Measurements from ENCODE around the gene U2AF1L4.

U2AF1L4 gene

DNA sequence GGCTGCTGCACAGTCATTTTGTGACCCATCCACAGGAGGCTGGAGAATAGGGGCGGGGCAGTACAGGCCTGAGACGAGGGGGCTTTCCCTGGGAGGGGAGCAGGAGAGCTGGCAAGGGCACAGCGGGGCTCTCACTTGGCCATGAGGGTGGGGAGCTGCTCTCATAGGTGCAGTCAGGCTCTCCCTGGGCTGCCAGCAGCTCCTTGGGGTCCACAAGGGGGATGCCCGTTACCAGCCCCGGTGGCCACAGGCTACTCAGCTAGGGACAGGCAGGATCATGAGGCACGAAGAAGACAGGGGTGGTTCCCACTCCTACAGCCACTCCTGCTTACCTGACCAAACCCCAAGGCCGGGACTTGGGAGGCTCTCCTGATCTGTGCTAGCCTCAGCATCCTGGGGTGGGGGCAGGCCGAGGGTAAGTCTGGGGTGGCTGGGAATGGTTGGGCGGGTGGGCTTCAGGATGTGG lies 46.6 kb upstream of the U2AF1L4 start:
- no peak for TF ChIP-seq CREB1 (IDR thresholded peaks at IDR 0.05; ENCODE audit: low read depth)
- TF ChIP-seq EGR1 (IDR thresholded peaks at IDR 0.05), result no peak
- TF ChIP-seq, protein P1, sequence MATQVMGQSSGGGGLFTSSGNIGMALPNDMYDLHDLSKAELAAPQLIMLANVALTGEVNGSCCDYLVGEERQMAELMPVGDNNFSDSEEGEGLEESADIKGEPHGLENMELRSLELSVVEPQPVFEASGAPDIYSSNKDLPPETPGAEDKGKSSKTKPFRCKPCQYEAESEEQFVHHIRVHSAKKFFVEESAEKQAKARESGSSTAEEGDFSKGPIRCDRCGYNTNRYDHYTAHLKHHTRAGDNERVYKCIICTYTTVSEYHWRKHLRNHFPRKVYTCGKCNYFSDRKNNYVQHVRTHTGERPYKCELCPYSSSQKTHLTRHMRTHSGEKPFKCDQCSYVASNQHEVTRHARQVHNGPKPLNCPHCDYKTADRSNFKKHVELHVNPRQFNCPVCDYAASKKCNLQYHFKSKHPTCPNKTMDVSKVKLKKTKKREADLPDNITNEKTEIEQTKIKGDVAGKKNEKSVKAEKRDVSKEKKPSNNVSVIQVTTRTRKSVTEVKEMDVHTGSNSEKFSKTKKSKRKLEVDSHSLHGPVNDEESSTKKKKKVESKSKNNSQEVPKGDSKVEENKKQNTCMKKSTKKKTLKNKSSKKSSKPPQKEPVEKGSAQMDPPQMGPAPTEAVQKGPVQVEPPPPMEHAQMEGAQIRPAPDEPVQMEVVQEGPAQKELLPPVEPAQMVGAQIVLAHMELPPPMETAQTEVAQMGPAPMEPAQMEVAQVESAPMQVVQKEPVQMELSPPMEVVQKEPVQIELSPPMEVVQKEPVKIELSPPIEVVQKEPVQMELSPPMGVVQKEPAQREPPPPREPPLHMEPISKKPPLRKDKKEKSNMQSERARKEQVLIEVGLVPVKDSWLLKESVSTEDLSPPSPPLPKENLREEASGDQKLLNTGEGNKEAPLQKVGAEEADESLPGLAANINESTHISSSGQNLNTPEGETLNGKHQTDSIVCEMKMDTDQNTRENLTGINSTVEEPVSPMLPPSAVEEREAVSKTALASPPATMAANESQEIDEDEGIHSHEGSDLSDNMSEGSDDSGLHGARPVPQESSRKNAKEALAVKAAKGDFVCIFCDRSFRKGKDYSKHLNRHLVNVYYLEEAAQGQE (IDR thresholded peaks at IDR 0.05; ENCODE audit: low read depth), result no peak

- TF ChIP-seq EP300 (IDR thresholded peaks at IDR 0.05; ENCODE audit: borderline replicate concordance) (no peak), TCF12 (IDR thresholded peaks at IDR 0.05; ENCODE audit: low read depth) (no peak), MAX (IDR thresholded peaks at IDR 0.05) (no peak), FOXM1 (IDR thresholded peaks at IDR 0.05; ENCODE audit: borderline replicate concordance, low read depth) (no peak), NFIC (IDR thresholded peaks at IDR 0.05) (no peak), TEAD4 (IDR thresholded peaks at IDR 0.05) (no peak), CREB1 (IDR thresholded peaks at IDR 0.05; ENCODE audit: low read depth) (no peak), CEBPB (IDR thresholded peaks at IDR 0.05) (no peak), EGR1 (IDR thresholded peaks at IDR 0.05) (no peak), RAD21 (IDR thresholded peaks at IDR 0.05; ENCODE audit: low read depth) (no peak), USF1 (IDR thresholded peaks at IDR 0.05) (no peak), ZBTB7A (IDR thresholded peaks at IDR 0.05; ENCODE audit: low read depth) (no peak), TAF1 (IDR thresholded peaks at IDR 0.05; ENCODE audit: low read depth) (no peak)
- TF ChIP-seq, protein P1 (IDR thresholded peaks at IDR 0.05; ENCODE audit: low read depth), result no peak
Observed at GRCh38 chr19:35790981-35791813, 46.0 kb upstream of the U2AF1L4 start.

GRCh38 chr19:35789978-35790944 lies 45.0 kb upstream of the U2AF1L4 start:
- TF ChIP-seq EGR1 (IDR thresholded peaks at IDR 0.05) (no peak), TCF12 (IDR thresholded peaks at IDR 0.05; ENCODE audit: low read depth) (no peak), YY1 (IDR thresholded peaks at IDR 0.05; ENCODE audit: low read depth) (no peak), TEAD4 (IDR thresholded peaks at IDR 0.05) (no peak), USF1 (IDR thresholded peaks at IDR 0.05) (no peak), CEBPB (IDR thresholded peaks at IDR 0.05) (no peak), RAD21 (IDR thresholded peaks at IDR 0.05; ENCODE audit: low read depth) (no peak), CREB1 (IDR thresholded peaks at IDR 0.05; ENCODE audit: low read depth) (no peak), MAX (IDR thresholded peaks at IDR 0.05) (no peak), NFIC (IDR thresholded peaks at IDR 0.05) (no peak), TAF1 (IDR thresholded peaks at IDR 0.05; ENCODE audit: low read depth) (no peak), ZBTB7A (IDR thresholded peaks at IDR 0.05; ENCODE audit: low read depth) (no peak), EP300 (IDR thresholded peaks at IDR 0.05; ENCODE audit: borderline replicate concordance) (no peak), FOXM1 (IDR thresholded peaks at IDR 0.05; ENCODE audit: borderline replicate concordance, low read depth) (no peak)
- TF ChIP-seq, protein P1 (IDR thresholded peaks at IDR 0.05; ENCODE audit: low read depth), result no peak
